HCT116 (cell line): ENCODE measurements around the gene SEPTIN2. TPM values are rescaled to one million over a fixed set of nuclear protein-coding genes. Genes with fewer than 3 reads are reported as not detected.

Experiments used
- ATAC-seq: fragments of 200-7000 bp; cut with Tn5 transposase; 2 replicates; pipeline ENCODE4 v1.9.1; 2020; ENCODE audit warnings: mild to moderate bottlenecking, moderate library complexity
- BruUV-seq: library from RNA; stranded (reverse); fragments of 400-500 nt; replicated peaks from 2 replicates; lab custom pipeline; 2021; lab: Mats Ljungman, UMichigan
- CTCF ChIA-PET: fragments of 300-600 bp; sonication (Branson Sonifier 250); formaldehyde crosslinking; loops from one replicate; lab custom pipeline; 2021; ENCODE audit warnings: antibody characterized with exemption; lab: Charles Lee
- POLR2A ChIA-PET: fragments of 300-600, 350-600 bp; sonication (Branson Sonifier 250); formaldehyde crosslinking; loops from one replicate; lab custom pipeline; 2021; ENCODE audit warnings: antibody characterized with exemption; lab: Charles Lee
- RAD21 ChIA-PET, 2 experiments: fragments of 300-600 bp; sonication (Branson Sonifier 250); formaldehyde crosslinking; loops; one replicate each; lab custom pipeline; 2023; ENCODE audit warnings: low total read pairs in 2 of 2; ENCODE audit not compliant: uncharacterized antibody in 2 of 2, unreplicated experiment in 2 of 2, low non-redundant PET in 1 of 2; lab: Charles Lee
- DNase-seq: peaks from one replicate; pipeline ENCODE4 v3.0.0-alpha.2; 2010; ENCODE audit warnings: low read depth, low spot score
- H2AFZ ChIP-seq: fragments of 200-600 bp; shearing (Covaris generic), sonication (generic); 2 replicates; pipeline ENCODE4 v1.6.1; 2017; ENCODE audit warnings: low read depth, mixed run types, mixed read lengths, antibody characterized with exemption, low read length; ENCODE audit not compliant: poor library complexity, severe bottlenecking
- H3K27ac ChIP-seq: 2 replicates; pipeline ENCODE4 v1.5.1; 2012; ENCODE audit warnings: low read depth, low read length
- H3K27me3 ChIP-seq: fragments of 200-600 bp; sonication (generic); 2 replicates; pipeline ENCODE4 v1.6.1; 2016; ENCODE audit warnings: mixed run types, low read length, mixed read lengths; ENCODE audit not compliant: insufficient read depth
- H3K36me3 ChIP-seq, 2 experiments: fragments of 200-500 bp in 1 of 2; fragments of 200-600 bp in 1 of 2; sonication (Bioruptor generic) in 1 of 2; sonication (generic) in 1 of 2; 2 replicates each; pipeline versions ENCODE4 v1.5.1 to v1.6.1; 2014 to 2016; ENCODE audit warnings: low read length in 2 of 2, inconsistent platforms in 1 of 2, mixed read lengths in 1 of 2, mixed run types in 1 of 2; ENCODE audit not compliant: insufficient read depth in 2 of 2, control insufficient read depth in 1 of 2
- H3K4me1 ChIP-seq, 2 experiments: fragments of 200-600 bp in 1 of 2; sonication (generic) in 1 of 2; 2 replicates each; pipeline versions ENCODE4 v1.5.1 to v1.6.1; 2012 to 2017; ENCODE audit warnings: low read length in 2 of 2, inconsistent platforms in 1 of 2, mild to moderate bottlenecking in 1 of 2, mixed read lengths in 1 of 2, mixed run types in 1 of 2, moderate library complexity in 1 of 2; ENCODE audit not compliant: insufficient read depth in 2 of 2, control insufficient read depth in 1 of 2
- H3K4me2 ChIP-seq: fragments of 200-600 bp; sonication (generic); 2 replicates; pipeline ENCODE4 v1.6.1; 2017; ENCODE audit warnings: mixed run types, low read length, mixed read lengths
- H3K4me3 ChIP-seq, 2 experiments: fragments of 200-600 bp in 1 of 2; sonication (generic) in 1 of 2; replicated peaks in 1 of 2; 2 replicates each; pipeline ENCODE4 v1.5.1; 2011 to 2016; ENCODE audit warnings: low read length in 2 of 2, control low read depth in 1 of 2, low read depth in 1 of 2, mild to moderate bottlenecking in 1 of 2, mixed read lengths in 1 of 2, mixed run types in 1 of 2
- H3K79me2 ChIP-seq: fragments of 200-600 bp; sonication (generic); 2 replicates; pipeline ENCODE4 v1.6.1; 2017; ENCODE audit warnings: mild to moderate bottlenecking, mixed run types, low read length, moderate library complexity, mixed read lengths; ENCODE audit not compliant: insufficient read depth
- H3K9ac ChIP-seq: fragments of 200-600 bp; sonication (generic); 2 replicates; pipeline ENCODE4 v1.6.1; 2016; ENCODE audit warnings: low read length, mixed read lengths
- H3K9me2 ChIP-seq: fragments of 200-600 bp; sonication (generic), shearing (Covaris generic); 2 replicates; pipeline ENCODE4 v1.6.1; 2017; ENCODE audit warnings: mixed run types, mild to moderate bottlenecking, moderate library complexity; ENCODE audit not compliant: insufficient read depth
- H3K9me3 ChIP-seq, 2 experiments: fragments of 200-500 bp in 1 of 2; fragments of 200-600 bp in 1 of 2; sonication (Bioruptor generic) in 1 of 2; sonication (generic) in 1 of 2; 2 replicates each; pipeline ENCODE4 v1.6.1; 2014 to 2017; ENCODE audit warnings: low read length in 2 of 2, mixed read lengths in 2 of 2, inconsistent platforms in 1 of 2, low read depth in 1 of 2, mild to moderate bottlenecking in 1 of 2, mixed run types in 1 of 2, moderate library complexity in 1 of 2; ENCODE audit not compliant: control insufficient read depth in 1 of 2, insufficient read depth in 1 of 2
- H4K20me1 ChIP-seq: fragments of 200-600 bp; sonication (generic), shearing (Covaris generic); 2 replicates; pipeline ENCODE4 v1.6.1; 2017; ENCODE audit warnings: mixed run types, mild to moderate bottlenecking, moderate library complexity; ENCODE audit not compliant: insufficient read depth
- CBX3 ChIP-seq: IDR thresholded peaks from 2 replicates; pipeline ENCODE4 v1.6.1; 2012; ENCODE audit warnings: low read depth
- EZH2 ChIP-seq: fragments of 200-600 bp; sonication (generic); IDR thresholded peaks from 2 replicates; pipeline ENCODE4 v1.6.1; 2017; ENCODE audit warnings: antibody characterized with exemption, mixed run types
- EZH2phosphoT487 ChIP-seq: fragments of 200-600 bp; IDR thresholded peaks from 2 replicates; pipeline ENCODE4 v1.6.1; 2018; ENCODE audit warnings: antibody characterized with exemption, borderline replicate concordance
- FOSL1 ChIP-seq: IDR thresholded peaks from 2 replicates; pipeline ENCODE4 v1.6.1; 2012; ENCODE audit warnings: low read depth
- JUND ChIP-seq: IDR thresholded peaks from 2 replicates; pipeline ENCODE4 v1.6.1; 2012
- POLR2A ChIP-seq: IDR thresholded peaks from 2 replicates; pipeline ENCODE4 v1.7.0; 2011; ENCODE audit warnings: borderline replicate concordance; ENCODE audit not compliant: insufficient read depth, insufficient read length; ENCODE audit errors: extremely low read depth
- POLR2AphosphoS5 ChIP-seq: IDR thresholded peaks from 2 replicates; pipeline ENCODE4 v1.6.1; 2011; ENCODE audit warnings: mild to moderate bottlenecking, low read depth, low read length, moderate library complexity
- REST ChIP-seq: IDR thresholded peaks from 2 replicates; pipeline ENCODE4 v1.6.1; 2012; ENCODE audit warnings: low read depth
- SIN3A ChIP-seq: IDR thresholded peaks from 2 replicates; pipeline ENCODE4 v1.6.1; 2012; ENCODE audit warnings: low read depth
- ZBTB33 ChIP-seq: IDR thresholded peaks from 2 replicates; pipeline ENCODE4 v1.6.1; 2011; ENCODE audit warnings: mild to moderate bottlenecking, low read length, moderate library complexity; ENCODE audit not compliant: insufficient replicate concordance; ENCODE audit errors: extremely low read depth
- intact Hi-C: fragments of 100-400 bp; cut with micrococcal nuclease; formaldehyde crosslinking; loops from 2 replicates; pipeline ENCODE4 v1.10.0; 2022
- total RNA-seq: library from RNA; stranded (reverse); gene quantifications from one replicate; pipeline ENCODE4 v1.2.1, GENCODE V29; 2021; ENCODE audit not compliant: unreplicated experiment

SEPTIN2 gene
- total RNA-seq, 1 experiment from 2014 or later = 317 TPM

GRCh38 chr2:241310917-241311566 lies 4.7 kb upstream of the SEPTIN2 start:
- H3K79me2 ChIP-seq = peaks cover 91% of the 10 kb centered on the region
- H3K27ac ChIP-seq = no peak overlapping the region
- no peak overlapping the region for H3K4me3 ChIP-seq
- H2AFZ ChIP-seq = no peak overlapping the region
- no peak overlapping the region for H3K9ac ChIP-seq
- no TSS peak for BruUV-seq
- H4K20me1 ChIP-seq = peaks cover 24% of the 10 kb centered on the region; the same call in 1 of the 2 replicates
- TF ChIP-seq FOSL1 = no peak
- no peak for TF ChIP-seq REST
- no peak for TF ChIP-seq ZBTB33
- TF ChIP-seq EZH2phosphoT487 = no peak
- TF ChIP-seq JUND = no peak
- TF ChIP-seq POLR2A = no peak
- no peak for TF ChIP-seq POLR2AphosphoS5
- TF ChIP-seq CBX3 = no peak
- no peak for TF ChIP-seq EZH2
- no peak for TF ChIP-seq SIN3A
- DNase-seq = no peak
- intact Hi-C loops = no loop called here
- RAD21 ChIA-PET = no interaction called here
- H3K4me1 ChIP-seq = peaks cover 6 to 16% of the 10 kb centered on the region in 2 experiments; a peak in 3 of 4 replicates
- POLR2A ChIA-PET = no interaction called here
- no peaks in the 10 kb centered on the region for H3K27me3 ChIP-seq
- CTCF ChIA-PET = no interaction called here
- no peaks in the 10 kb centered on the region for H3K9me2 ChIP-seq
- H3K4me2 ChIP-seq = no peak overlapping the region
- no peak for ATAC-seq
- H3K36me3 ChIP-seq = no peaks in the 10 kb centered on the region
- H3K9me3 ChIP-seq = no peaks in the 10 kb centered on the region
